ENCODE measurements around the gene RALGAPA2.

The RALGAPA2 gene

DNA sequence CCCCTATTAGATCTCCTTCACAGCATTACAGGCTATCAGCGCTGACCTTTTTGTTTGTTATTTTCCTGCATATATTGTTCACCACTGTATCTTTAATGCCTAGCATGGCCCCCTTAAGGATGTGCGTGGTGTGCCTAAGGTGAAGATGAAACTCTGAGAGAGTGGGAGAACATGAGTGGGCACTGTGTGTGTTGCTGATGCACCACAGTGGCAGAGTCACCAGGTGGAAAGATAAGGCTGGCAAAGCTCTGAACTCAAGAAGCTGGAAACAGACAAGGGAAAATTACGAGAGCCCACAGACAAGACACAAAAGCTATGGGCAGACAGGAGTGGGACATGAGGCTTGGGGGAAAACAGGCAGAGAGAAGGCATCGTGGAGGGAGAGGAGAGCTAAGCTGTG is 184.8 kb downstream of the RALGAPA2 start:
- H3K27ac ChIP-seq = no peak overlapping the region
- TF ChIP-seq, protein P1, sequence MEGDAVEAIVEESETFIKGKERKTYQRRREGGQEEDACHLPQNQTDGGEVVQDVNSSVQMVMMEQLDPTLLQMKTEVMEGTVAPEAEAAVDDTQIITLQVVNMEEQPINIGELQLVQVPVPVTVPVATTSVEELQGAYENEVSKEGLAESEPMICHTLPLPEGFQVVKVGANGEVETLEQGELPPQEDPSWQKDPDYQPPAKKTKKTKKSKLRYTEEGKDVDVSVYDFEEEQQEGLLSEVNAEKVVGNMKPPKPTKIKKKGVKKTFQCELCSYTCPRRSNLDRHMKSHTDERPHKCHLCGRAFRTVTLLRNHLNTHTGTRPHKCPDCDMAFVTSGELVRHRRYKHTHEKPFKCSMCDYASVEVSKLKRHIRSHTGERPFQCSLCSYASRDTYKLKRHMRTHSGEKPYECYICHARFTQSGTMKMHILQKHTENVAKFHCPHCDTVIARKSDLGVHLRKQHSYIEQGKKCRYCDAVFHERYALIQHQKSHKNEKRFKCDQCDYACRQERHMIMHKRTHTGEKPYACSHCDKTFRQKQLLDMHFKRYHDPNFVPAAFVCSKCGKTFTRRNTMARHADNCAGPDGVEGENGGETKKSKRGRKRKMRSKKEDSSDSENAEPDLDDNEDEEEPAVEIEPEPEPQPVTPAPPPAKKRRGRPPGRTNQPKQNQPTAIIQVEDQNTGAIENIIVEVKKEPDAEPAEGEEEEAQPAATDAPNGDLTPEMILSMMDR (IDR thresholded peaks at IDR 0.05) = no peak
- no peak for TF ChIP-seq ZFX (IDR thresholded peaks at IDR 0.05; ENCODE audit: borderline replicate concordance)

DNA sequence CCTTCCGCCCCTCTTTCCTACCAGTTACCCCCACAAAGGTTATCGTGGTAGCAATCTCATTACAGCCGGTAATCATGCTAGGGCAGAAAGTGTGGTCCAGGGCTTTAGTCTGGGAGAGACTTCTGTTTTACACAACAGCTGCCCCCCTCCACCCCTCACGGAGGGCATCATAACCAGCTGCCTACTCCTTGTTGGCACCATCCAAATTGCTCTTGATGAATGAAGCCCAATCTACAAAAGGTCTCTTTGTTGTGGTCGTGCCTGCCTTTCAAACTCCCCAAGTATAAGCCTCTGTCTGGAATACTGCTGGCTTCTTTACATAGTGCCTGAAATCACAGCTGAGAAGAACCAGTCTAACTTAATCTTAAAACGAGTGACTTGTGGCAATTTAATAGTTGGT is 186.7 kb downstream of the RALGAPA2 start:
- H3K27ac ChIP-seq = no peak overlapping the region
- no peak for TF ChIP-seq ZFX (IDR thresholded peaks at IDR 0.05; ENCODE audit: borderline replicate concordance)
- TF ChIP-seq, protein P1 (IDR thresholded peaks at IDR 0.05) = no peak

DNA sequence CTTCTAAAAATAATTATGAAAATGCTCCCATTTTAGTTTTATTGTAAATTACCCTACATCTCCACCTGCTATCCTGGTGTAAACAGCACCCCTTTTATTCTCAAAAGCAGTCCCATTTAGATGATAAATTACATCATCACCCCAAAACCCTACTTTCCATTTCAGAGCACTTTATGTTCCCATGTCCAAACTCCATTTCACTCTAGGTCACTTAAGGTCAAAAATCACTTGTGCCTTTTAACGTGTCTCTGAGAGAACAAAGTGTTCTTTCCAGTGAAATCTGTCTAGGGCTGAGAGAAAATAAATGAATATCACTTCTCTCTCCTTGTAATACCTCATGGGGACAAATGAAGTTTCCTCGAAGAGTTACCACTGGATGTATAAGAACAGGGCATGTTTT is 187.2 kb downstream of the RALGAPA2 start:
- TF ChIP-seq, protein P1 (IDR thresholded peaks at IDR 0.05) = no peak
- TF ChIP-seq ZFX (IDR thresholded peaks at IDR 0.05; ENCODE audit: borderline replicate concordance) = no peak
- no peak overlapping the region for H3K27ac ChIP-seq

DNA sequence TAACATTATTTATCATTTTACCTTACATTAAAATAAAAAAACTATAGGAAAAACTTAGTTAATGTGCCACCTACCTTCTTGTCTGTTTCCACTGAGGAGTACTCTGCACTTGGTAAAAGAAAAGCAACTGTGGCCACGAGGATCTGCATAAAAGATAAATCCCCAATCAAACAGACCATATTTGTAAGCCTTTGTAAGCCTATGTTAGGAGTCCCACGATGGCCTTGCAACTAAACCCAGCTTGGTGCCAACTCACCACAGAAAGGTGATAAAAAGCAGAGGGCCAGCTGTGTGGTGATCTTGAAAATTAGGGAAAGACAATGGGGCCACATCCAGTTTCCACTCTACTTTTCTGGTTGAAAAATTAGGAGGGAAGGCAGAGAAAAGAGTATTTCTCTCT is 187.7 kb downstream of the RALGAPA2 start:
- TF ChIP-seq, protein P1 (IDR thresholded peaks at IDR 0.05) = no peak
- no peak for TF ChIP-seq ZFX (IDR thresholded peaks at IDR 0.05; ENCODE audit: borderline replicate concordance)
- no peak overlapping the region for H3K27ac ChIP-seq

DNA sequence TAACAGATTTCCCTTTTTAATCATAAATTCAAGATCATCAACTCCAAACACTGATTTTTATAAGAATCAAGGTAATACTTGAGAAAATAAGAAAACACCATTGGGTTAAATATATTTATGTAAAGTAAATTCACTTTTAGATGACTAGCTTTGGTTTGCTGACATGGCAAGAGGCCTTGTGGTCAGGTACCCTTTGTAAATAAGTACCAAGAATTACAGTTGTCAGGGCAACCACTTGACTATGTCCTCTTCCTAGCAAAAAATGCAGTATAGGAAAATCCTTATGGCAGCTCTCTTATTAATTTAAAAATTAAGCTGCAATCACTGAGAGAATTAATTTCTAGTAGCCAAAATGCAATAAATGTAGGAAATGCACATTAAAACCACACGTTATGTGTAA is 190.7 kb downstream of the RALGAPA2 start:
- TF ChIP-seq, protein P1 (IDR thresholded peaks at IDR 0.05) = no peak
- TF ChIP-seq ZFX (IDR thresholded peaks at IDR 0.05; ENCODE audit: borderline replicate concordance) = no peak

DNA sequence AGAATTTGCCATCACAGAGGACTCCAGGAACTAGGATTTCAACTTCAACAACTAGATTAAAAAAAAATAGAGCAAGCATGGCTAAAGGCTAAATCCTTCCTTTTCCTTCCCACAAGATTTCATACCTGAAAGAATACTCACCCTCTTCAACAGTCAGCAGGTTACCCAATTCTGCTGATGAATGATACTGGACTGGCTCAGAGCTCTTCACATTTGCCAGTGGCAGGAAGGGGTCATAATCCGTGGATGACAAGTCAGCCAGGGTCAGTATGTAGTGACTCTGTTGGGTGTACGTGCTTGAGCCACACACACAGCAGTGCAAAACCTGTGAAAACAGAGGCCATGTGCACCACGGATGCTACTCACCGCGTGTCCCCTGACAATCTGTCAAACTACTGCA is 191.7 kb downstream of the RALGAPA2 start:
- TF ChIP-seq, protein P1 (IDR thresholded peaks at IDR 0.05) = no peak
- no peak overlapping the region for H3K27ac ChIP-seq

More for the DNA sequence above, 190.7 kb downstream of the RALGAPA2 start:
- H3K27ac ChIP-seq = no peak overlapping the region

DNA sequence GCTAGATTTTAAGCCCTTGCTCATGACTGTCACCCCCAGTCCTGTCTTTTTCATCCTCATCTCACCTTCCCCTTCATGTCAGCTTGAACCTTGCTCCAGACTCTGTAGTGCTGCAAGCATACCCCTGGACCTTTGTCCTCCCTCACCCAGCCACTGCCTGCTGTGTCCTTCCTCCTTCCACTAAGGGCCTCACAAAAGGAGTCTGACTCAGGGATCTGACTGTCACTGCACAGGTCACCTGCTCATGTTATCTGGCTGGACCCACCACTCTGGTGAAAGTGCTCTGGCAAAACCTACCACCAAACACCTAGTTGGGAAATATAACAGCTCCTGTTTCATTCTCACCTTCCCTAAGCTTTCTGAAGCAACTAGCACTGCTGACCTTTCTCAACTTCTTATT is 193.2 kb downstream of the RALGAPA2 start:
- H3K27ac ChIP-seq = no peak overlapping the region
- no peak for TF ChIP-seq ZFX (IDR thresholded peaks at IDR 0.05; ENCODE audit: borderline replicate concordance)
- TF ChIP-seq, protein P1 (IDR thresholded peaks at IDR 0.05) = no peak
